ENCODE results near the gene HOATZ.

HOATZ gene

DNA sequence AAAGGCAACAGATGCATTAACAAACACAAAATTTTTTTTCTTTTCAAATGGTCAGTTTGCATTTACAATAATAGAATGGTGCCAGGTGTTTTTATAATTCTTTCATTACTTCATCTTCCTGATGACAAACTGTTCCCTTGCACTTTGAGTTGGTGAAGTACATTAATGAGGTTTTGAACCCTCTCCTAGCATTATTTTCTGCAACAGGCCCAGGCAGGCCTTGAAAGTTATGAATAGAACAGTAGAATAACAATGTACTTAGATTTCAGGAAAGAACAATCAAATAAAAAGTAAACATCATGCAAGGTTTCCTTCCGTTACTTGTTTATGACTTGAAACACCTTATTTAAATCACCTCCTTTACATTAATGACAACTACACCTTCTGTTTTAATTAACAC lies 12.0 kb upstream of the HOATZ start:
- Histone ChIP-seq H3F3A (ENCODE audit: insufficient read depth) (no peaks in the 10 kb centered on the region), H3K4me2 (ENCODE audit: low read depth, low read length, poor library complexity, severe bottlenecking) (no peak overlapping the region), H4K20me1 (ENCODE audit: low read depth, low read length) (no peaks in the 10 kb centered on the region), H3K79me2 (ENCODE audit: insufficient read depth, low read length) (no peaks in the 10 kb centered on the region), H3K27ac (ENCODE audit: low read depth, low read length) (no peak overlapping the region), H3K36me3 (ENCODE audit: low read length) (no peaks in the 10 kb centered on the region), H3K9ac (ENCODE audit: low read length) (no peak overlapping the region), H2AFZ (ENCODE audit: low read depth, low read length, severe bottlenecking) (no peak overlapping the region), H3K9me3 (ENCODE audit: insufficient read depth, low read length) (no peaks in the 10 kb centered on the region), H3K4me3 (ENCODE audit: insufficient read depth, low read length, poor library complexity, severe bottlenecking) (no peak overlapping the region), H3K27me3 (ENCODE audit: low read length) (no peaks in the 10 kb centered on the region), H3K9me2 (replicated peaks; ENCODE audit: insufficient read depth, low read length) (no peaks in the 10 kb centered on the region)
- TF ChIP-seq, protein P1, sequence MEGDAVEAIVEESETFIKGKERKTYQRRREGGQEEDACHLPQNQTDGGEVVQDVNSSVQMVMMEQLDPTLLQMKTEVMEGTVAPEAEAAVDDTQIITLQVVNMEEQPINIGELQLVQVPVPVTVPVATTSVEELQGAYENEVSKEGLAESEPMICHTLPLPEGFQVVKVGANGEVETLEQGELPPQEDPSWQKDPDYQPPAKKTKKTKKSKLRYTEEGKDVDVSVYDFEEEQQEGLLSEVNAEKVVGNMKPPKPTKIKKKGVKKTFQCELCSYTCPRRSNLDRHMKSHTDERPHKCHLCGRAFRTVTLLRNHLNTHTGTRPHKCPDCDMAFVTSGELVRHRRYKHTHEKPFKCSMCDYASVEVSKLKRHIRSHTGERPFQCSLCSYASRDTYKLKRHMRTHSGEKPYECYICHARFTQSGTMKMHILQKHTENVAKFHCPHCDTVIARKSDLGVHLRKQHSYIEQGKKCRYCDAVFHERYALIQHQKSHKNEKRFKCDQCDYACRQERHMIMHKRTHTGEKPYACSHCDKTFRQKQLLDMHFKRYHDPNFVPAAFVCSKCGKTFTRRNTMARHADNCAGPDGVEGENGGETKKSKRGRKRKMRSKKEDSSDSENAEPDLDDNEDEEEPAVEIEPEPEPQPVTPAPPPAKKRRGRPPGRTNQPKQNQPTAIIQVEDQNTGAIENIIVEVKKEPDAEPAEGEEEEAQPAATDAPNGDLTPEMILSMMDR (IDR thresholded peaks at IDR 0.05; ENCODE audit: insufficient read depth, low read length, poor library complexity, severe bottlenecking), result no peak
- TF ChIP-seq EZH2phosphoT487 (conservative IDR thresholded peaks at IDR 0.05; ENCODE audit: low read length), result no peak

DNA sequence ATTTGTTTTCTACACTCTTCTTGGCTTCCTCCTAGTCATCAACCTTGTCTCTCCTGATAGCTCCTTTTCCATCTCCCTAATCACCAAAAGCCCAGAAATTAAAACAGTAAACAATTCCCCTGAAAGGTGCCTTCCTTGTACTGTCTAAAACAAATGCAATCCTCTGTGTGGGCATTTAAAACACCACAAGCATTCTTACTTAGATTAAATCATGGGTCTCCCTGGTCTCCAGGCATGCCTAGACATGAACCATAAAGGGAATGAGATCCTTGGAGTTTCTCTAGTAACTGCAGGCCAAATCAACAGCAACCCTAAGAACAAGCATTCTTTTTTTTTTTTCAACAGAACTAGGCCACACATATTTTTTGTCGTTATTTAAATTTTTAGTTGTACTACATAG lies 4.3 kb upstream of the HOATZ start:
- no peaks in the 10 kb centered on the region for H3K9me3 ChIP-seq (ENCODE audit: insufficient read depth, low read length)
- no peaks in the 10 kb centered on the region for H4K20me1 ChIP-seq (ENCODE audit: low read depth, low read length)
- no peaks in the 10 kb centered on the region for H3K36me3 ChIP-seq (ENCODE audit: low read length)
- no peaks in the 10 kb centered on the region for H3K27me3 ChIP-seq (ENCODE audit: low read length)
- no peak overlapping the region for H3K9ac ChIP-seq (ENCODE audit: low read length)
- no peaks in the 10 kb centered on the region for H3K79me2 ChIP-seq (ENCODE audit: insufficient read depth, low read length)
- H3K9me2 ChIP-seq (replicated peaks; ENCODE audit: insufficient read depth, low read length), result no peaks in the 10 kb centered on the region
- H3K4me2 ChIP-seq (ENCODE audit: low read depth, low read length, poor library complexity, severe bottlenecking), result no peak overlapping the region
- no peak overlapping the region for H2AFZ ChIP-seq (ENCODE audit: low read depth, low read length, severe bottlenecking)
- H3K4me3 ChIP-seq (ENCODE audit: insufficient read depth, low read length, poor library complexity, severe bottlenecking), result no peak overlapping the region
- TF ChIP-seq, protein P1 (IDR thresholded peaks at IDR 0.05; ENCODE audit: insufficient read depth, low read length, poor library complexity, severe bottlenecking), result no peak
- no peak for TF ChIP-seq EZH2phosphoT487 (conservative IDR thresholded peaks at IDR 0.05; ENCODE audit: low read length)
- H3K27ac ChIP-seq (ENCODE audit: low read depth, low read length), result no peak overlapping the region
- no peaks in the 10 kb centered on the region for H3F3A ChIP-seq (ENCODE audit: insufficient read depth)

DNA sequence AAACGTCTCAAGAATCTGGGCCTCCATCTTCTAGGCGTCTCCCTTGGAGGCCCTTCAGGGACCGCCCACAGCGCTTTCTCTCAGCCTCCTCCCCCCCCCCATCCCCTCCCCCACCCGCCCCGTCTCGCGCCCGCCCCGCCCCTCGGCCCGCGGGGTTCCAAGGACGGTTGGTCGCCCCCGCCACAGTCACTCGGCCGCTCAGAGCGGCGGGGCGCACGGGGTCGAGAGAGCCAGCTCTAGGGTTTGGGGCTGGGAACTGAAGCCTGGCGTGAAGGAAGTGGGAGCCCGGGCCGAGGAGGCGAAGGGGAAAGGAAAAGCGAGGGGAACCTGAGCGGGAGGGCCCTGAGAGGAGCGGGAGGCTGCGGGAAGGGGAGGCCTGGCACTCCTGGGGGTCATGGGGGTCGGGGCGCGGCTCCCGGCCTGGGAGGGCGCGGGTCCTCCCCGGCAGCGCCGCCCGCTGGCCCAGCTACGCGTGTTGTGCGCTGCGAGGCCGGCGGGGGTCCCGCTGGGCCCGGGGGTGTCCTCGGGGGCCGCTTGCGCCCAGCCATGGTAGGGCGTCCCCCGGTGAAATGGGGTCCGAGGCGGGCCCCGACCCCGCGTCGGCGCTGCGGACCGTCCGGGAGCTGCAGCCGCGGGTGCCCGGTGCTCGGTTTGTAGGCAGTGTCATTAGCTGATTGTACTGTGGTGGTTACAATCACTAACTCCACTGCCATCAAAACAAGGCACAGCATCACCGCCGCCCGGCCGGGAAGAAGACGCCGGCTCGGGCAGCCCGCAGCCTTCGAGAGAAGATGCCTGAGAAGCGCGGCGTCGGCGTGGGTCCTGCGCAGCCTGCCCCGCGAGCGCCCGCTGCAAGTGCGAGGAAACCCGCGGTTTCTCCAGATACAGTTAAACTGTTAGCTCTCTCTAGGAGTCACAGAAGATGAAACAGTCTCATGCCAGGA lies 2.0 kb upstream of the HOATZ start, which contains the start of gene BTG4:
BTG4 (minus strand) TSS at position 91 of the 944 bp plus-strand sequence. CDS start 13,610 bp downstream, outside the sequence.
- no peaks in the 10 kb centered on the region for H3K9me2 ChIP-seq (replicated peaks; ENCODE audit: insufficient read depth, low read length)
- no peaks in the 10 kb centered on the region for H3K9me3 ChIP-seq (ENCODE audit: insufficient read depth, low read length)
- H3K27me3 ChIP-seq (ENCODE audit: low read length), result no peaks in the 10 kb centered on the region
- H4K20me1 ChIP-seq (ENCODE audit: low read depth, low read length), result no peaks in the 10 kb centered on the region
- no peak for TF ChIP-seq EZH2phosphoT487 (conservative IDR thresholded peaks at IDR 0.05; ENCODE audit: low read length)
- TF ChIP-seq, protein P1 (IDR thresholded peaks at IDR 0.05; ENCODE audit: insufficient read depth, low read length, poor library complexity, severe bottlenecking), result no peak
- H3K27ac ChIP-seq (ENCODE audit: low read depth, low read length), result no peak within 1 kb of the TSS
- no peak within 1 kb of the TSS for H3K9ac ChIP-seq (ENCODE audit: low read length)
- H3K79me2 ChIP-seq (ENCODE audit: insufficient read depth, low read length), result no peaks in the 10 kb centered on the region
- H3F3A ChIP-seq (ENCODE audit: insufficient read depth), result no peaks in the 10 kb centered on the region
- H2AFZ ChIP-seq (ENCODE audit: low read depth, low read length, severe bottlenecking), result no peak within 1 kb of the TSS
- no peak within 1 kb of the TSS for H3K4me3 ChIP-seq (ENCODE audit: insufficient read depth, low read length, poor library complexity, severe bottlenecking)
- no peaks in the 10 kb centered on the region for H3K36me3 ChIP-seq (ENCODE audit: low read length)
- no peak within 1 kb of the TSS for H3K4me2 ChIP-seq (ENCODE audit: low read depth, low read length, poor library complexity, severe bottlenecking)

All from SU-DHL-6 (cell line).